SH-SY5Y (cell line): ENCODE data around the gene SLC22A5.

ENCODE experiments used
- GATA2 ChIP-seq: IDR thresholded peaks from 2 replicates; pipeline ENCODE4 v1.6.1; 2011; ENCODE audit warnings: mild to moderate bottlenecking, low read depth, low read length
- GATA3 ChIP-seq: IDR thresholded peaks from 2 replicates; pipeline ENCODE4 v1.6.1; 2011; ENCODE audit warnings: low read depth, mild to moderate bottlenecking, low read length, moderate library complexity

The SLC22A5 gene

DNA sequence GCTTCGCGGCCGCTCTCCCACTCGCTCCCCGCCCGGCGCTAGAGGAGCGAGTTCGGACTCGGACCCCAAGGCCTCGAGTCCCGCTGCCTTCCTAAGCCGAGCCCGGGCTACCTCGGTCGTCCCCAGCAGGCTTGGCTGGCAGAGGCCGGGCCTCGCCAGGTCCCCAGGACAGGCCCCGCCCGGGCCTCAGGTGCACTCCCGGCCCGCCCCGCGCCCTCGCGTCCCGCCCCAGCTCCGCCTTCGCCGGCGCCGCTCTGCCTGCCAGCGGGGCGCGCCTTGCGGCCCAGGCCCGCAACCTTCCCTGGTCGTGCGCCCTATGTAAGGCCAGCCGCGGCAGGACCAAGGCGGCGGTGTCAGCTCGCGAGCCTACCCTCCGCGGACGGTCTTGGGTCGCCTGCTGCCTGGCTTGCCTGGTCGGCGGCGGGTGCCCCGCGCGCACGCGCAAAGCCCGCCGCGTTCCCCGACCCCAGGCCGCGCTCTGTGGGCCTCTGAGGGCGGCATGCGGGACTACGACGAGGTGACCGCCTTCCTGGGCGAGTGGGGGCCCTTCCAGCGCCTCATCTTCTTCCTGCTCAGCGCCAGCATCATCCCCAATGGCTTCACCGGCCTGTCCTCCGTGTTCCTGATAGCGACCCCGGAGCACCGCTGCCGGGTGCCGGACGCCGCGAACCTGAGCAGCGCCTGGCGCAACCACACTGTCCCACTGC lies at the start of gene SLC22A5:
Gene SLC22A5 (plus strand): TSS at position 237 of the 707 bp plus-strand sequence. CDS start 263 bp downstream, at position 500.
- TF ChIP-seq GATA2: no peak
- TF ChIP-seq GATA3: no peak

DNA sequence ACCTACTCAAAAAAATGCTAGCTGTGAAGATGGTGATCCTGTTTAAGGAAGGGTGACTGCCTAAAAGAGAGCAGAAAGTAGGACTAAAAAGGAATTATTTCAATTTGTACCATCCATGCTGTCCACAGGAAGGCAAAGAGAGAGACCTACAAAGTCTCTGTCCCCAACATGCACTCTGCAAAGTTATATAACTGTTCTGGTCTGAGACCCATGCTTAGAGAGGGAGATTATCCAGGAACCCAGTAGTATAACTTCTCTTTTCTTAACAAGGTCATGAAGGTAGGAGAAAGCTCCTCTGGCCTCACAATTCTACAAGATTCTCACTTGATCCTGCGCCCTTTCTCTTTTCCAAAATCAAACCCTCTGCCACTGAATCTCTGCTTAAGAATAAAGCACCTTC lies 49.5 kb upstream of the SLC22A5 start:
- no peak for TF ChIP-seq GATA2
- no peak for TF ChIP-seq GATA3

DNA sequence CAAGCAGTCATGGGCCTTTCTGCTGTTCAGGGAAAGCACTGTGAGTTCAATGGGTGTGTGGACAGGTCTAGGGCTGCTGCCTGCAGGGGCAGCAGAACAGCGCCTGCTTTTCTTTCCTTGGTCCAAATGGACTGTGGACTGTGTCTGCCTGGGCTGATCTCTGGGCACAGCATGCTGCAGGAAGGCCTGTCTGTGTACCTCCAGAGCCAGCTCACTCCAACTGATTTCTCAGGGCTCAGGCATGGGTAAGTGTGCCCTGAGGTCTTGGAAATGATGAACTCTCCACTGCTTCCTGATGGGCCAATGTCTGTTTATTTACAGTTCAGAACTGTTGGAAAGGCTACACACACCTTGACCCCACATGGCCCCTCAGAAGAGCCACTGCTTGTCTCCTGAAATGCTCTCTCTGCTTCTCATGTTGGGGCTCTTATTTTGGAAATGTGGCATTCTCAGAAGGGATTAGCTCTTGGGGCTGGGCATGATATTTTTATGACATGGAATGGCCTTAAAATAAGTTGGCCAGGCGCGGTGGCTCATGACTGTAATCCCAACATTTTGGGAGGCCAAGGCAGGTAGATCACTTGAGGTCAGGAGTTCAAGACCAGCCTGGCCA lies 48.3 kb upstream of the SLC22A5 start:
- TF ChIP-seq GATA2 (no peak), GATA3 (no peak)

DNA sequence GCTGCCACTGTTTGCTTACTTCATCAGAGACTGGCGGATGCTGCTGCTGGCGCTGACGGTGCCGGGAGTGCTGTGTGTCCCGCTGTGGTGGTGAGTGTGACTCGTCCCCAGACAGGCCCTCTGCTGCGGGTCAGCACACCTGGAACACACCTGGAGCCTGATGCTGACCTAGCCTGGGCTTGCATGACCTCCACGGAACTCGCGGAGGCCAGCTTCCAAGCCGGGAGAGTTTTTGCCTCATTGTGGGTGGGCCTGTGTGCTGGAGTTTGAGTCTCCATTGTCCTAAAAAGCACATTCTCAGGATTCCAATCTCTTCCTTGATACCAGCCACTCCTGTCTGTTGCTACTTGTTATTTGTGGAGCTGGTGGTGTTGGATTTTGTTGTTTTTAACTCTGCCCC lies 47.2 kb upstream of the SLC22A5 start:
- no peak for TF ChIP-seq GATA3
- no peak for TF ChIP-seq GATA2

DNA sequence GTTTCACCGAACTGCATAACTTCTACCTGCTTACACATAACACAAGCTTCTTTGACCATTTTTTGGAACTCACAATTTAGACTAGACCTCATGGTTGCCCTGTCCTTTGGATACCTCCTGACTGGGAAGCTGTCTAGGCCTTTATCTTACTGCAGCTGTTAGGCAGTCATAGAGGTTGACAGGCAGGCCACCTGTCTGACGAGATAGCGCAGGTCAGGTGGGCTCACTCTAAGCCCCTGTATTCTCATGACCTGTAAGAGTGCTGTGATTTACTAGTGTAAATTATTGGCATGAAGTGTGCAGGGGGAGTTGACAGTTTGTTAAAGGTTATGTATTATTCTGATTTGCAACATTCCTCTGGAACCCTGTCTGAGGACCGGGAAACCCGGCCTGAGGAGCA lies 46.3 kb upstream of the SLC22A5 start:
- TF ChIP-seq GATA2: no peak
- no peak for TF ChIP-seq GATA3

DNA sequence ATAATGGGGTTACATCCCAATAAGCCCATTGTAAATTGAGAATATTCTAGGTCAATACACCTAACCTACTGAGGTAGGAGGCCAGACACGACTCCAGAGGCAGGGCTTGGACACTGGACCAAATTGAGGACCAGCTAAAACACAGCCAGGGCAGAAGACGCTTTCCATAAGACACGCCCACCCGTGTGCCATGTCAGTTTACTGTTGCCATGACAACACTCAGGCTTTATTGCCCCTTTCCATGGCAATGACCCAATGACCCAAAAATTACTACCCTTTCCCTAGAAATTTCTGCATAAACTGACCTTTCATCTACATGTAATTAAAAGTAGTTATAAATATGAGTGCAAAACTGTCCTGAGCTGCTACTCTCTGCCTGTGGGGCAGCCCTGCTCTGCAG lies 43.8 kb upstream of the SLC22A5 start:
- TF ChIP-seq GATA2: no peak
- TF ChIP-seq GATA3: no peak

DNA sequence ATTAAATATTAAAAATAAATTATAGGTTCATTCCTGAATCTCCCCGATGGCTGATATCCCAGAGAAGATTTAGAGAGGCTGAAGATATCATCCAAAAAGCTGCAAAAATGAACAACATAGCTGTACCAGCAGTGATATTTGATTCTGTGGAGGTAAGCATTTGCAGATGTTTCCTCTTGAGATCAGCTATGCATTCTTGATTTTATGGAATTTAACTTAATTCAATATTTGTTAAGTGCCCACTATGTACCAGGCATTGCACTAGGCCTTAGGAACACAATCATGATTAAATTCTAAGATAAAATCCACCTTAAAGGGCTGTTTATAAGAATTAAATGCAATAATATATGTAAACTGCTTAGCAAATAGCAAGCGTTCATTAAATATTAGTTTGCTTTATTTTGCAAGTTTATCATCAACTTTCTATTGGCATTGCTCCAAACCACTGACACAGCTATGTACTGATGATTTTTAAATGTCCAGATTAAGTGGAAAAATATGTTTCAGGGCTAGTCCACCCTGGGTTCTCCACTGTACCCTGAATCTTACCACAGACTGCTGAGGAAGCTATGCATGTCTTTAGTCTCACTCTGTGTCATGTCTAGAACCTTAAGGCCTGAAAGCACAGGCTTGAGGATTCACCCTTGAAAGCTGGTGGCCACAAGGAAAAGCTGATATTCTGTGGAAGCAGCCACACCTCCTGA lies 42.1 kb upstream of the SLC22A5 start:
- TF ChIP-seq GATA3: no peak
- no peak for TF ChIP-seq GATA2

DNA sequence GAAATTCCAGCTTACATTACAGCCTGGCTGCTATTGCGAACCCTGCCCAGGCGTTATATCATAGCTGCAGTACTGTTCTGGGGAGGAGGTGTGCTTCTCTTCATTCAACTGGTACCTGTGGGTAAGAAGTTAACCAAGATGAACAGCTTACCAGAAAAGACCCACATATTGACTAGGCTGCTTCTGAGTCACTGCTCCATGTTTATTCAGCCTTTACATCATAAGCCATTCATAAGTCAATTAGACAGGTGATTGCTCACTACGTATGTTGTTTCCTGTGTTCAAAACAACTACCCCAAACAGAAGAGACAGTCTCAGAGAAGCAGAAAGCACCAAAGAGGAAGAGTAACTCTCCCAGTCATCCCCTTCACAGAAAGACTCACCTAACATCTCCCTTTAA lies 34.7 kb upstream of the SLC22A5 start:
- TF ChIP-seq GATA2 (no peak), GATA3 (no peak)

DNA sequence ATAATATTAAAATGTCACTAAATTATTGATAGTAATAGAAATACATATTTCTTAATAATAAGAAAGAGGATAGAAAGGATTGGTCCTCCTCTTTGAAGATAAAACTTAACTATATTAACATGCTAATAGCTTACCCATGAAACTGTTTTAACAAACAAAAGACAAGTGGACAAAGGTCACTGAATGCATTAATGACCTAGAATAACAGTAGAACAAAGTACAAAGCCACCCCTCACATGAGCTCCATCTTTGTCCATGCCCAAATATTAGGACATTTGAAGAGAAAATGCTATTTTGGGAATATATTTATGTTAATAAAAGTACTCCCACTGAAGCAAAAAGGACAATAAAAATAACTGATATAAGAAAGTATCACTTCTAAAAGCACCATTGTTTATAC lies 34.1 kb upstream of the SLC22A5 start:
- TF ChIP-seq GATA2 (no peak), GATA3 (no peak)

DNA sequence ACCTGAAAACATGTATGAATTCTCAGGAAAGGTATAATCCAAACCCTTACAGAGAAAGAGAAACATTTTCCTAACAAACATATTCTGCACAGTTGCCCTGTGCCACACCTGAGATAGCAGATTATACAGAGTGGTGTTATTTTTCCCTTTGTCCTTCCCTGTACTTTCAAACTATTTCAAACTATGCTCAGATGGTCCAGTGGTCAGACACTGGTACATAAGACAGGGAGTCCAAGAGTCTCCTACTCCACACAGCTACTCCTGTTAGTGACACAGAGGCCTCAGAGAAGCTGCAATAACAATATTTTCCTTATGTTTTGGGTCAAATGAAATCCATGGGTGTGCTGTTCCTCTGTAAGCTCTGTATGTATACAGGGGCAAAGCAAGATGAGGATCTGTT lies 30.0 kb upstream of the SLC22A5 start:
- TF ChIP-seq GATA2 (no peak), GATA3 (no peak)

DNA sequence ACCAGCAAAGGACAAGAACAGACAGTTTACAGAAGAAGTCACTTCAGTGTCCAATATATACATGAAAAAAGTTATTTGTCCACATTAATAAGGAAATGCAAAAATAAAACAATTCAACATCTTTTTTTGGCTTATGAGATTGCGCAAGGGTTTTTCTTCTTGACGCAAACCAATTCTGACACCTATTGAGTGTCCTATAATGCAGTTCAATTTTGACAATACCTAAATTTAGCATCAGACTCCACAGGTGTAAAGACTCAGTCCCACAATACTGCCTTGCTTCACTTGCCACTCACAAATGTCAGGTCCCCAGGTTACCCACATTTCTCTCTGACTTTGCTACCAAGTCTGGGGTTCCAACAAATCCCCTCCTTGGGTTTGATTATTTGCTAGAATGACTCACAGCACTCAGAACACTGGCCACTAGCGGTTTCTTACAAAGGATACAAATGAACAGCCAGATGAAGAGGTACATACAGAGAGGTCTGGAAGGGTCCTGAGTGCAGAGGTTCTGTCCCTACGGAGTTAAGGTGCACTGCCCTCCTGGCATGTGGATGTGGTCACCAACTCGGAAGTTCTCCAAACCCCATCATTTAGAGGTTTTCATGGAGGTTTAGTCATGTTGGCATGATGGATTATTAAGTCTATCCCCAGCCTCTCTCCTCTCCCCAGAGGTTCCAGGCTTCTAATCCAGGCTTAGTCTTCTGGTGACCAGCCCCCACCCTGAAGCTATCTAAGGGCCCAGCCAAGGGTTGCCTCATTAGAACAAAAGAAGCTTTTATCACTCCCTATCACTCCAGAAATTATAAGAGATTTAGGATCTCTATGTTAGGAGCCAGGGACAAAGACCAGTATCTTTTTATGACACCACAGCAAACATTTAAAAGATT lies 27.0 kb upstream of the SLC22A5 start:
- TF ChIP-seq GATA3 (no peak), GATA2 (no peak)

DNA sequence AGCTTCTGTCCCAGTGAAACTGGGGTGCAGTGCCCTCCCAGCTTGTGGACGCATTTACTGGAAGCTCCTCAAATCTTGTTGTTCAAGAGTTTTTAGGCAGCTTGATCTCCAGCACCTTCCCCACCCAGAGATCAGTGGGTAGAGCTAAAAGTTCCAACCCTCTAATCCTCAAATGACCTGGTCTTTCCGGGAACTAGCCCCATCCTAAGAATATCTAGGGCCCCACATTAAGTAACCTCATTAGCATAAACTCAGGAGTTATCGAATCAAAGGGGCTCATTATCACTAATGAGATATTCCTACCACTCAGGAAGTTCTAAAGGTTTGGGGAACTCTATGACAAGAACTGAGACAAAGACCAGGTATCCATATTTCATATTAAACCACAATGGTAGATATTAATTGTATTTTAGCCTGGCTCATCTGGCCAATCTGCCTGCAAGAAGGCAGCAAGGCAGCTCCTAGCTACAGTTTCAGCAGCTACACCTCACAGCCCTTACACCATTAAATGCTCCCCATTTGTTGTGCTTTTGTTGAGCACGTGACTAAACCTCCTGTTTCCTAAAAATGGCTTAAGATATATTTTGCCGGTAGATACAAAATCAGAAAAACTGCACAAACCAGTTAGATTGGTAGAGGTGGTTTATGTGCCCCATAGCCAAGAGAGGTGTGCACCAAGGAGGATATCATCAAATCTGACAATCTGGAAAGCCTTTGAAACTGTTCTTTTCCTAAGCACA lies 24.6 kb upstream of the SLC22A5 start:
- TF ChIP-seq GATA3 (no peak), GATA2 (no peak)

DNA sequence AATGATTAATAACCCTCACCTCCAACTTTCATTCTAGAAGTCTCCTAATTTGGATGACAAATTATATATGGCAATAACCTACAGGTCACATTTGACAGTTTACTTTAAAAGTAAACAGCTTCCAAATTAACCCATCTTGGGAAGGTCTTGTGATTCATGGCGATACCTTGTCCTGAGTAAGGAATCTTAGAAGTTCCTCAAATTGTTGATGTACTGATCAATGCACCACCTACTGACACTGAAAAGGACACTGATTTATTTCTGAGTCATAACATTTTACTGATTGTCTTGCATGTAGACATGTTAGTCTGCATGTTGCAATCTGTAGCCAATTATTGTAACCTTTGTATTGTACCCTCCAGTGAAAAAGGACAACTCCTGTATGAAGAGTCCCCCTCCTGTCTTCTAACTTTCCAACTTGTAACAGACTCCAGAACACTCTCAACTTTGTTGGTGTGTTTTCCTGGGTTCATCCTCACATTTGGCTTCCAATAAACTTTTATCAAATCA lies 16.0 kb upstream of the SLC22A5 start:
- no peak for TF ChIP-seq GATA3
- no peak for TF ChIP-seq GATA2
